Muscle of leg (tissue), 11 donors: ENCODE results near the gene OR3A1. TPM values are rescaled to one million over a fixed set of nuclear protein-coding genes. Genes with fewer than 3 reads are reported as not detected.
"Not testable (repeated sequence)": the region's sequence is repeated elsewhere in the genome, so short reads cannot be mapped to it uniquely, and the experiment has no call there.

Experiments
- DNase-seq: peaks from one replicate; pipeline ENCODE4 v3.0.0; 2013
- H3K27ac ChIP-seq: one replicate; pipeline ENCODE4 v1.5.1; 2013; ENCODE audit warnings: mild to moderate bottlenecking, low read length, control low read depth
- H3K27me3 ChIP-seq: one replicate; pipeline ENCODE4 v1.6.1; 2013; ENCODE audit warnings: low read length; ENCODE audit not compliant: control insufficient read depth, insufficient read depth
- H3K36me3 ChIP-seq: one replicate; pipeline ENCODE4 v1.6.1; 2013; ENCODE audit warnings: low read length; ENCODE audit not compliant: control insufficient read depth, insufficient read depth
- H3K4me1 ChIP-seq: one replicate; pipeline ENCODE4 v1.6.1; 2013; ENCODE audit warnings: low read length; ENCODE audit not compliant: control insufficient read depth, insufficient read depth
- H3K4me3 ChIP-seq: one replicate; pipeline ENCODE4 v1.5.1; 2013; ENCODE audit warnings: low read length, control low read depth
- H3K9me3 ChIP-seq: replicated peaks from 2 replicates; pipeline ENCODE4 v1.6.1; 2013; ENCODE audit warnings: low read depth, low read length; ENCODE audit not compliant: control insufficient read depth
- WGBS: methylation state at CpG from one replicate; pipeline ENCODE4 v1.1.5; 2013; ENCODE audit warnings: missing lambda C conversion rate; ENCODE audit not compliant: insufficient coverage; 5-methylcytosine and 5-hydroxymethylcytosine counted together
- polyA plus RNA-seq, 8 donors: library from polyadenylated mRNA; unstranded; fragments of 120-200 nt; gene quantifications; one replicate each; pipeline versions ENCODE4 v1.2.1 to v1.2.3, GENCODE V29; 2013; ENCODE audit warnings: inconsistent platforms in 1 of 8, low replicate concordance in 1 of 8; ENCODE audit not compliant: insufficient read length in 8 of 8, insufficient read depth in 1 of 8
- total RNA-seq: library from RNA; stranded (reverse); fragments of 120-200 nt; gene quantifications from one replicate; pipeline ENCODE4 v1.2.4, GENCODE V29; 2013

OR3A1 gene
- total and polyA plus RNA-seq, 9 donors: 0.17 to 0.34 (median 0.18) TPM; not detected in 6

GRCh38 chr17:3271072-3271848 lies 26.9 kb downstream of the OR3A1 start:
- no peaks in the 10 kb centered on the region for H3K27me3 ChIP-seq
- no peak for DNase-seq
- no peak overlapping the region for H3K4me3 ChIP-seq
- 100% methylated on average over 1 of the region's 5 CpGs for WGBS
- no peaks in the 10 kb centered on the region for H3K4me1 ChIP-seq
- H3K27ac ChIP-seq: no peak overlapping the region
- no peaks in the 10 kb centered on the region for H3K36me3 ChIP-seq
- no peaks in the 10 kb centered on the region for H3K9me3 ChIP-seq

GRCh38 chr17:3260600-3260999 lies 37.6 kb downstream of the OR3A1 start:
- Histone ChIP-seq H3K27ac (no peak overlapping the region), H3K9me3 (no peaks in the 10 kb centered on the region), H3K4me3 (no peak overlapping the region), H3K27me3 (no peaks in the 10 kb centered on the region), H3K36me3 (no peaks in the 10 kb centered on the region), H3K4me1 (no peaks in the 10 kb centered on the region)
- no peak for DNase-seq
- WGBS: 62% methylated on average over 9 of the region's 13 CpGs

- Histone ChIP-seq H3K27ac (no peak overlapping the region), H3K36me3 (no peaks in the 10 kb centered on the region), H3K27me3 (no peaks in the 10 kb centered on the region), H3K4me1 (no peaks in the 10 kb centered on the region), H3K9me3 (no peaks in the 10 kb centered on the region), H3K4me3 (no peak overlapping the region)
- DNase-seq: no peak
- WGBS: 100% methylated on average over 1 of the region's 1 CpG
Measured at GRCh38 chr17:3260163-3260562, 38.0 kb downstream of the OR3A1 start.

- 91% methylated on average over 7 of the region's 8 CpGs for WGBS
- no peak for DNase-seq
- no peak overlapping the region for H3K4me3 ChIP-seq
- H3K27ac ChIP-seq: no peak overlapping the region
- H3K36me3 ChIP-seq: no peaks in the 10 kb centered on the region
- no peaks in the 10 kb centered on the region for H3K27me3 ChIP-seq
- H3K9me3 ChIP-seq: no peaks in the 10 kb centered on the region
- no peaks in the 10 kb centered on the region for H3K4me1 ChIP-seq
Measured at GRCh38 chr17:3256575-3256974, 41.6 kb downstream of the OR3A1 start.

GRCh38 chr17:3249013-3249412 lies 49.1 kb downstream of the OR3A1 start:
- DNase-seq, H3K36me3 ChIP-seq, H3K4me3 ChIP-seq, H3K9me3 ChIP-seq, H3K27ac ChIP-seq, H3K4me1 ChIP-seq, H3K27me3 ChIP-seq: not testable (repeated sequence)
- no CpG with 5 or more reads among the region's 2 CpGs for WGBS

- not testable (repeated sequence) for H3K9me3 ChIP-seq, H3K4me3 ChIP-seq, H3K36me3 ChIP-seq, DNase-seq, H3K4me1 ChIP-seq, H3K27me3 ChIP-seq, H3K27ac ChIP-seq
- no CpG with 5 or more reads among the region's 1 CpG for WGBS
Measured at GRCh38 chr17:3244841-3245240, 53.3 kb downstream of the OR3A1 start.

- not testable (repeated sequence) for H3K4me3 ChIP-seq, DNase-seq, H3K27me3 ChIP-seq, H3K4me1 ChIP-seq, H3K36me3 ChIP-seq, H3K27ac ChIP-seq, H3K9me3 ChIP-seq
- no CpG with 5 or more reads among the region's 1 CpG for WGBS
Measured at GRCh38 chr17:3241044-3241443, 57.1 kb downstream of the OR3A1 start.

Other genes with a start within 250 kb of the OR3A1 start
- not detected for gene OR1D5, start 234.8 kb downstream of the OR3A1 start, total RNA-seq
- not detected for gene OR1D5, start 234.8 kb downstream of the OR3A1 start, polyA plus RNA-seq
- not detected for gene OR1D2, start 193.9 kb downstream of the OR3A1 start, total RNA-seq
- under 1 TPM in 1 of 8 donors, not detected in 7; 0.05 TPM for gene OR1D2, start 193.9 kb downstream of the OR3A1 start, polyA plus RNA-seq
- not detected for gene OR1G1, start 170.8 kb downstream of the OR3A1 start, total RNA-seq
- not detected for gene OR1G1, start 170.8 kb downstream of the OR3A1 start, polyA plus RNA-seq
- not detected for gene OR1A2, start 100.8 kb downstream of the OR3A1 start, total RNA-seq
- not detected for gene OR1A2, start 100.8 kb downstream of the OR3A1 start, polyA plus RNA-seq
- gene OR1A1, start 90.7 kb downstream of the OR3A1 start, total RNA-seq: not detected
- gene OR1A1, start 90.7 kb downstream of the OR3A1 start, polyA plus RNA-seq: under 1 TPM in 1 of 8 donors, not detected in 7; 0.10 TPM
- gene OR3A2, start 87.9 kb upstream of the OR3A1 start, total RNA-seq: 0.04 TPM
- 1 to 10 TPM in 1 of 8 donors, under 1 TPM in 5, not detected in 2; 0.11 to 2.0 (median 0.24) TPM for gene OR3A2, start 87.9 kb upstream of the OR3A1 start, polyA plus RNA-seq
- not detected for gene OR1E1, start 100.0 kb upstream of the OR3A1 start, total RNA-seq
- not detected for gene OR1E1, start 100.0 kb upstream of the OR3A1 start, polyA plus RNA-seq
- gene OR3A3, start 113.0 kb upstream of the OR3A1 start, total RNA-seq: not detected
- gene OR3A3, start 113.0 kb upstream of the OR3A1 start, polyA plus RNA-seq: under 1 TPM in 5 of 8 donors, not detected in 3; 0.04 to 0.15 (median 0.07) TPM
- gene OR1E2, start 135.5 kb upstream of the OR3A1 start, total RNA-seq: not detected
- gene OR1E2, start 135.5 kb upstream of the OR3A1 start, polyA plus RNA-seq: not detected
- 0.40 TPM for gene SPATA22, start 173.5 kb upstream of the OR3A1 start, total RNA-seq
- 1 to 10 TPM in 1 of 8 donors, under 1 TPM in 7; 0.16 to 1.4 (median 0.32) TPM for gene SPATA22, start 173.5 kb upstream of the OR3A1 start, polyA plus RNA-seq
- gene ASPA, start 177.6 kb upstream of the OR3A1 start, total RNA-seq: 3.8 TPM
- gene ASPA, start 177.6 kb upstream of the OR3A1 start, polyA plus RNA-seq: 1 to 10 TPM; 1.0 to 4.4 (median 3.0) TPM